Esophagus squamous epithelium (tissue), 5 donors: ENCODE measurements around the gene MRPL40. TPM values are rescaled to one million over a fixed set of nuclear protein-coding genes. Genes with fewer than 3 reads are reported as not detected.
A peak's percentile ranks its signal among the peaks of the same experiment; 100 is the strongest.

ENCODE experiments used
- DNase-seq: peaks from one replicate; lab custom pipeline; 2025; lab: John Stamatoyannopoulos, UW
- H3K27ac ChIP-seq, 4 donors: fragments of 200-600 bp; sonication (generic); one replicate each; pipeline ENCODE4 v1.5.1; 2016 to 2019; ENCODE audit warnings: mild to moderate bottlenecking in 1 of 4
- H3K27me3 ChIP-seq, 4 donors: fragments of 200-600 bp; sonication (generic); 1 replicate in 3 of 4; 2 replicates in 1 of 4; pipeline versions ENCODE4 v1.5.1 to v1.6.0; 2017 to 2021; ENCODE audit warnings: antibody characterized with exemption in 1 of 4
- H3K36me3 ChIP-seq, 3 donors: fragments of 200-600 bp; sonication (generic); one replicate each; pipeline ENCODE4 v1.5.1; 2016 to 2019
- H3K4me1 ChIP-seq, 3 donors: fragments of 200-600 bp; sonication (generic); one replicate each; pipeline ENCODE4 v1.5.1; 2017 to 2019
- H3K4me3 ChIP-seq, 4 donors: fragments of 200-600 bp; sonication (generic); 1 replicate in 3 of 4; 2 replicates in 1 of 4; pipeline ENCODE4 v1.5.1; 2016 to 2019; ENCODE audit warnings: mild to moderate bottlenecking in 2 of 4, moderate library complexity in 1 of 4
- H3K9me3 ChIP-seq, 3 donors: fragments of 200-600 bp; sonication (generic); one replicate each; pipeline ENCODE4 v1.5.1; 2016 to 2019
- POLR2A ChIP-seq, 4 donors: fragments of 450-650 bp; IDR thresholded peaks; one replicate each; pipeline ENCODE4 v1.6.1; 2017; ENCODE audit warnings: antibody characterized with exemption in 4 of 4, mild to moderate bottlenecking in 4 of 4, moderate library complexity in 3 of 4
- WGBS, 2 donors: methylation state at CpG; one replicate each; pipeline ENCODE4 v1.1.5; 2018; 5-methylcytosine and 5-hydroxymethylcytosine counted together
- intact Hi-C: fragments of 100-400 bp; cut with DNase I; formaldehyde crosslinking; loops from one replicate; pipeline ENCODE4 v1.15.0; 2022
- total RNA-seq, 4 donors: library from RNA; depleted of rRNA; stranded (reverse); fragments of >200 nt; gene quantifications; one replicate each; pipeline ENCODE4 v1.1.0, GENCODE V29; 2016
- TF ChIP-seq, protein P1 (sequence below), 6 experiments: fragments of 450-650 bp in 4 of 6; fragments of 200-600 bp in 2 of 6; sonication (generic) in 2 of 6; IDR thresholded peaks; one replicate each; pipeline ENCODE4 v1.5.1; 2016 to 2019; ENCODE audit warnings: antibody characterized with exemption in 6 of 6, mild to moderate bottlenecking in 4 of 6, moderate library complexity in 4 of 6
- donor health status: DM: yes; HTN: yes; CAD: no.

Gene MRPL40
- total RNA-seq, 4 donors from 2014 or later = 14.6 to 25.7 (median 17.5) TPM

DNA sequence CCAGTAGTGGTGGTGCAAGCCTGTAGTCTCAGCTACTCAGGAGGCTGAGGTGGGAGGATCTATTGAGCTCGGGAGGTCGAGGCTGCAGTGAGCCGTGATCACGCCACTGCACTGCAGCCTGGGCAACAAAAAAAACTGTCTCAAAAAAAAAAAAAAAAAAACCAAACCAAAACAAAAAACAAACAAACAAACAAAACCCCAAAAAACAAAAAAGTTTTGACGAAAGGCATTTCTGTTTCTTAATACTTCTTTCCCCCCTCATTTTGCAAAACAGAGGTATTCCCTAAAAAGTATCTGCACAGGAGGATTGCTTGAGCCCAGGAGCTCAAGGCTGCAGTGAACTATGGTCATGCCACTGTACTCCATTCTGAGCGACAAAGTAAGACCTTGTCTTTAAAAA is 12.0 kb upstream of the MRPL40 start:
- no peak for DNase-seq
- 87 to 90% methylated on average over 6 of the region's 6 CpGs for WGBS, 2 donors
- no peaks in the 10 kb centered on the region for H3K27me3 ChIP-seq
- H3K4me1 ChIP-seq = peaks cover 0 to 14% (median 3%) of the 10 kb centered on the region in 3 donors
- TF ChIP-seq, protein P1, sequence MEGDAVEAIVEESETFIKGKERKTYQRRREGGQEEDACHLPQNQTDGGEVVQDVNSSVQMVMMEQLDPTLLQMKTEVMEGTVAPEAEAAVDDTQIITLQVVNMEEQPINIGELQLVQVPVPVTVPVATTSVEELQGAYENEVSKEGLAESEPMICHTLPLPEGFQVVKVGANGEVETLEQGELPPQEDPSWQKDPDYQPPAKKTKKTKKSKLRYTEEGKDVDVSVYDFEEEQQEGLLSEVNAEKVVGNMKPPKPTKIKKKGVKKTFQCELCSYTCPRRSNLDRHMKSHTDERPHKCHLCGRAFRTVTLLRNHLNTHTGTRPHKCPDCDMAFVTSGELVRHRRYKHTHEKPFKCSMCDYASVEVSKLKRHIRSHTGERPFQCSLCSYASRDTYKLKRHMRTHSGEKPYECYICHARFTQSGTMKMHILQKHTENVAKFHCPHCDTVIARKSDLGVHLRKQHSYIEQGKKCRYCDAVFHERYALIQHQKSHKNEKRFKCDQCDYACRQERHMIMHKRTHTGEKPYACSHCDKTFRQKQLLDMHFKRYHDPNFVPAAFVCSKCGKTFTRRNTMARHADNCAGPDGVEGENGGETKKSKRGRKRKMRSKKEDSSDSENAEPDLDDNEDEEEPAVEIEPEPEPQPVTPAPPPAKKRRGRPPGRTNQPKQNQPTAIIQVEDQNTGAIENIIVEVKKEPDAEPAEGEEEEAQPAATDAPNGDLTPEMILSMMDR (IDR thresholded peaks at IDR 0.05) = no peak
- no peak for TF ChIP-seq POLR2A (IDR thresholded peaks at IDR 0.05)
- no peak overlapping the region for H3K27ac ChIP-seq
- H3K36me3 ChIP-seq = no peaks in the 10 kb centered on the region
- intact Hi-C loops = no loop called here
- H3K4me3 ChIP-seq = no peak overlapping the region
- no peaks in the 10 kb centered on the region for H3K9me3 ChIP-seq

DNA sequence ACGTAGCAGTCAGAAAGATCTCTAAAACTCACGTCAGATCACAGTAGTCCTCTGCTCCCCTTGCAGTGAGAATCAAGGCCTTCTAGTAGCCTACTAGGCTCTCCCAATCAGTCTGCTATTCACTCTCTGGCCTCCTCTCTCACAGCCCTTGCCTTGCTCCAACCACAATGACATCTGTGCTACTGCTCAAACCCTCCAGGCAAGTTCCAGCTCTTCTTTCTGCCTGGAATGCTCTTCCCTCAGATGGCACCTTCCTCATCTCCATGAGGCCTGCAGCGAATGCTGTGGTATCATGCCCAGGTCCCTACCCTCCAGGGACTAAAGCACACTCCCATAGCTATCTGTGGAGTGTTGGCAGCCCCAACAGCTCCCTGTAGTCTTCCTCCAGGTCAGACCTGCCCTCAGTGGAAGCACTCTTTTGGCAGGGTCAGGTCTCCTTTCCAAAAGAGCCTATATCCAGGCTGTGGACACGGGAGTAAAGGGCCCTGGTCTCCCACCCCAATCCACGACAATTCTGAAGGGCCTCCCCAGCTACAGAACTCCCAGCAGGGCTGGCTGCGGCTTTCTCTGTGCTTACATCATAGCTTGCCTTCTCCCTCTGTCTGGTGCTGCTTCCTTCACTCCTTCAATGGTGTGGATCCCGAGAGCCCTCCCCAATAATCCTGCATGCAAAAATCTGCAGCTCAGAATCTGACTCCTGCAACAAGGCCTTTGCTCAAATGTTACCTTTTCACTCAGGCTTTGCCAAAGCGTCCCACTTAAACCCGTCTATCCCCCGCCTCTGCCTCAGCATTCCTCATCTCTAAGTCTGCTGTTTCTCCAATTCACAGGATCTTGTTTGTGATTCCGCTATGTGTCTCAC is 9.7 kb upstream of the MRPL40 start:
- H3K4me1 ChIP-seq = peaks cover 0 to 14% (median 3%) of the 10 kb centered on the region in 3 donors
- H3K4me3 ChIP-seq = no peak overlapping the region
- no peak overlapping the region for H3K27ac ChIP-seq
- H3K27me3 ChIP-seq = no peaks in the 10 kb centered on the region
- 70 to 78% methylated on average over 8 to 11 of the region's 11 CpGs for WGBS, 2 donors
- intact Hi-C loops = no loop called here
- TF ChIP-seq POLR2A (IDR thresholded peaks at IDR 0.05) = no peak
- TF ChIP-seq, protein P1 (IDR thresholded peaks at IDR 0.05) = no peak
- no peak for DNase-seq
- no peaks in the 10 kb centered on the region for H3K9me3 ChIP-seq
- no peaks in the 10 kb centered on the region for H3K36me3 ChIP-seq

DNA sequence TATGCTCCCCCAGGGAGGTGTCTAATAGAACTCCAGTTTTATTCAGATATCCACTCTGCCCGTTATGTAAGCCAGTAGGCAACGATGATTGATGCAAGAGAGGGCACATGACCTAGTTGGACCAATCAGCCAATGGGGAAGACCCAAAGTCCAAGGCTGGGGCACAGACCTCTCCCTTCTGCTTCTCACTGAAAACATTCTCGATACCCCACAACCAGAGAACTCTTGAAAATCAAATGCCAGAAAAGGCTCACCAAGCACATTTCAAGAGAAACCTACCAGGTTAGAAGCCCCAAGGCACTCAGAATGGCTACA is 8.2 kb upstream of the MRPL40 start:
- intact Hi-C loops = no loop called here
- no peaks in the 10 kb centered on the region for H3K27me3 ChIP-seq
- H3K4me1 ChIP-seq = peaks cover 0 to 23% (median 3%) of the 10 kb centered on the region in 3 donors
- no peak overlapping the region for H3K27ac ChIP-seq
- no peaks in the 10 kb centered on the region for H3K36me3 ChIP-seq
- DNase-seq = no peak
- no peaks in the 10 kb centered on the region for H3K9me3 ChIP-seq
- TF ChIP-seq POLR2A (IDR thresholded peaks at IDR 0.05) = no peak
- TF ChIP-seq, protein P1 (IDR thresholded peaks at IDR 0.05) = no peak
- H3K4me3 ChIP-seq = no peak overlapping the region
- WGBS, 2 donors = 71 to 93% methylated on average over 3 of the region's 3 CpGs

DNA sequence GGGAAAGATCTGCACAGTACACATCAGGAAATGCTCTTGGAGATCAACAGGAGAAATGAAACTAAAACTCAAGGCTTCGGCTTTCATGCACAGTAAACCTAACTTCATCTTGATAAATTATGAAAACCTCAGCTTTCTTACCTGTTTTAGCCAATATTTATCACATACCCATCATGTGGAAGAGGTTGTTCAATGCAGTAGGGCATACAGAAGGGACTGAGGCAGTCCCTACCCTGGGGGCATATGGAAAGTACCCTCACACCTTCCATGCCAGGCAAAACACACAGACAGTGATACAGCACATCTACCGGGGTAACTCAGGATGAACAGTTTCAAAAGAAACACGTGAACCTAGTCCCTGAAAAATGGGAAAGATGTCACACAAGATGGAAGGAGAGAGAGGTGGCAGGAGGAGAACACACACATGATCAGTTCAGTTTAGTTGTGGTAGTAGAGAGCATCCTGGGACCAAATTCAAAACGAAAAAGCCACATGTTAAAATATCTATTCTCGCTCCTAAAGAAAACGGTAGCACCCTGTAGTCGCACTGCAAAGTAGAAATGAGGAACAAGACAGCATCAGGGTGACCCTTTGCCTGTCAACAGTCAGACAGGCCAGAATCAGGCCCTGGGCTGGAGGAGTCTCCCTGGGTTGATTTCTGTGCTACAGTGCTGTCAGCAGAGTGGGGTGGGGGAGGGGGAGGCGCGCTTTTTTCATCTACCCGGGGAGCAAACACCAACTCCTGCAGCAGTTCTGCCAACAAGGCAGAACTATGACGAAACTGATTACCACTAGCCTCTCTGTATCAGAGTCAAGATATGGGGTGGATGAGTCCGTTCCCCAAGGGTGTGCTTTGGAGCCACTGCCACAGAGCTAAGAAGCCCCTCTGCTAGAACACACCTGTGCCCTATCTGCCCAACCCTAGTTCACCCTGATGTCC is 2.1 kb upstream of the MRPL40 start:
- no peaks in the 10 kb centered on the region for H3K27me3 ChIP-seq
- TF ChIP-seq, protein P1 (IDR thresholded peaks at IDR 0.05) = no peak
- TF ChIP-seq POLR2A (IDR thresholded peaks at IDR 0.05) = no peak
- DNase-seq = no peak
- peak overlapping the region; percentile 66 to 90 (median 84) for H3K4me3 ChIP-seq
- intact Hi-C loops = no loop called here
- no peaks in the 10 kb centered on the region for H3K9me3 ChIP-seq
- 7 to 14% methylated on average over 12 of the region's 12 CpGs for WGBS, 2 donors
- H3K27ac ChIP-seq = peak overlapping the region; percentile 83 to 99 (median 98)
- H3K4me1 ChIP-seq = peaks cover 4 to 49% (median 19%) of the 10 kb centered on the region in 3 donors
- H3K36me3 ChIP-seq = peaks cover 0 to 16% (median 0%) of the 10 kb centered on the region in 3 donors
